HG03039 (cell line): Measurements from ENCODE around the gene ASPN.

Experiments
- ATAC-seq: cut with Tn5 transposase; IDR thresholded peaks from one replicate; pipeline ENCODE4 v1.9.1; 2021; ENCODE audit warnings: mild to moderate bottlenecking, moderate library complexity; ENCODE audit not compliant: unreplicated experiment

The ASPN gene

GRCh38 chr9:92482329-92482728, at the start of gene ASPN:
ASPN (minus strand) TSS chr9:92482506.
- ATAC-seq = no peak

DNA sequence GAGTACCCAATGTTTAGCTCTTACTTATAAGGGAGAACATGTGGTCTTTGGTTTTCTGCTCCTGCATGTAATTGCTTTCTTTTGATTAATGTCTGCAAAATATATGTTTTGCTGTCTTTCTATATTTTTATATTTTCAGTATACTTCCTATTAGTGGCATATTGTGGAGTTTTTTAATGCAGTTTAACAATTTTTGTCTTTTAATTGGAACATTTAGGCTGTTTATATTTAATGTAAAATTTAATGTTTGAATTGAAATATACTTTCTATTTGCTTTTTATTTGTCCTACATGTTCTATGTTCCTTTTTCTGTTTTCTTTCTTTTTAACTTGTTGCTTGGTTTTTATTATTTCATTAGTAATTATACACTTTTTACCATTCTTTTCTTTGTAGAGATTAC, 48.6 kb upstream of the ASPN start:
- ATAC-seq = no peak

DNA sequence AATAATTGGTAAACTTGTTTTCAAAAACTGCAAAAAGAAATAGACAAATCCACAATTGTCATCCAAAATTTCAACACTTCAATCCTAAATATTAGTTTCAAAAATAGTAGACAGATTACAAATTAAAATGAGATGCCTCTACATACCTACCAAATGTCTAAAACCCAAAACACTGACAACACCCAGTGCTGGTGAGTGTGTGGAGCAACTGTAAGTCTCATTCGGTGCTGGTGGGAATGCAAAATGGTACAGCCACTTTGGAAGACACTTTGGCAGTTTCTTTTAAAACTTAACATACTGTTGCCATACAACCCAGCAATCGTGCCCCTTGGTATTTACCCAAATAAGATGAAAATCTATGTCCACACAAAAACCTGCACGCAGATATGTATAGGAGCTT, 46.8 kb upstream of the ASPN start:
- no peak for ATAC-seq

DNA sequence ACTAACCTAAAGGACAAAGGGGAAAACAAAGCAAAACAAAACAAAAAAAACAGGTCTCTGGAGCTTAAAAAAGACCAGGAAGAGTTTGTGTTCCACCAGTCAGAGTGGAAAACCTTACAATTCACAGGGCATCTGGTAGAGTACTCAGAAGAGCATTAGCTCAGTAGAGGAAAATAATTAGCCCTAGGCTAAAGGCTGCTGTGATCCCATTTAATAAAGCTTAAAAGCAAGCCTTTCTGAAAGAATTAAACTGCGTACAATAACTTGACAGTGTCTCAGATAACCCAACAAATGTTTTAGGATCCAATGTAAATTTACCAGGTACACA, 46.2 kb upstream of the ASPN start:
- ATAC-seq = no peak

- ATAC-seq = no peak
Measured at GRCh38 chr9:92527832-92528521, 45.7 kb upstream of the ASPN start.

DNA sequence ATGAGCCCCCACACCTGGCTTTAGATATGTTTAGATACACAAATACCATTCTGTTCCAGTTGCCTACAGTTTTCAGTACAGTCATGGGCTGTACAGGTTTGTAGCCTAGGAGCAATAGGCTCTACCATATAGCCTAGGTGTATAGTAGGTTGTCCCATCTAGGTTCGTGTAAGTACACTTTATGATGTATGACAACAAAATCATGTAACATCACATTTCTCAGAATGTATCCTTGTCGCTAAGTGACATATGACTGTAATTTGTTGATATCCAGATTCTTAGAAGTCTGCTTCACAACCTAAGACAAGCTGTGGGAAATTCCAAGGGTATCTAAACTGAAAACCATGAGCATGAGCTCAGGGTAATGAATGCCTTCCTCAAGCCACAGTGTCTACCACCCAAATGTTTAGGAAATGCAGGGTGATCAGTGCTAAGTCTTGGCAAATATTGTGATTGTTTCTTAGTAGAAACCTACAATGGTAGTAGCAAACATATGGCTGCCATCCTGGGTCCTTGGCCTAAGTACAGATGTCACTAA, 45.1 kb upstream of the ASPN start:
- ATAC-seq = no peak

- ATAC-seq = no peak
Measured at GRCh38 chr9:92525306-92525705, 43.0 kb upstream of the ASPN start.

DNA sequence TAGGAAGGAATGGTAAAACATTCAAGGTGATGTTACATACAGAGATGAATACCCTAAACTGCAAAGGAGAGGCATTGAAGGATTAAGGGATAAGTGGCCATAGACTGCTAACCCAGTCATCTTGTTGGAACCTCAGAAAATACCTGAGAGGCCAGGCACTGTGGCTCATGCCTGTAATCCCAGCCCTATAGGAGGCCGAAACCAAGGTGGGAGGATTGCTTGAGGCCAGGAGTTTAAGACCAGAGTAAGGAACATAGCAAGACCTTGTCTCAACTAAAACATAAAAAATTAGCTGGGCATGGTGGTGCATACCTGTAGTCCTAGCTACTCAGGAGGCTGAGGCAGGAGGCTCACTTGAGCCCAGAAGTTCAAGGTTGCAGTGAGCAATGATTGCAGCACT, 42.6 kb upstream of the ASPN start:
- ATAC-seq = no peak

DNA sequence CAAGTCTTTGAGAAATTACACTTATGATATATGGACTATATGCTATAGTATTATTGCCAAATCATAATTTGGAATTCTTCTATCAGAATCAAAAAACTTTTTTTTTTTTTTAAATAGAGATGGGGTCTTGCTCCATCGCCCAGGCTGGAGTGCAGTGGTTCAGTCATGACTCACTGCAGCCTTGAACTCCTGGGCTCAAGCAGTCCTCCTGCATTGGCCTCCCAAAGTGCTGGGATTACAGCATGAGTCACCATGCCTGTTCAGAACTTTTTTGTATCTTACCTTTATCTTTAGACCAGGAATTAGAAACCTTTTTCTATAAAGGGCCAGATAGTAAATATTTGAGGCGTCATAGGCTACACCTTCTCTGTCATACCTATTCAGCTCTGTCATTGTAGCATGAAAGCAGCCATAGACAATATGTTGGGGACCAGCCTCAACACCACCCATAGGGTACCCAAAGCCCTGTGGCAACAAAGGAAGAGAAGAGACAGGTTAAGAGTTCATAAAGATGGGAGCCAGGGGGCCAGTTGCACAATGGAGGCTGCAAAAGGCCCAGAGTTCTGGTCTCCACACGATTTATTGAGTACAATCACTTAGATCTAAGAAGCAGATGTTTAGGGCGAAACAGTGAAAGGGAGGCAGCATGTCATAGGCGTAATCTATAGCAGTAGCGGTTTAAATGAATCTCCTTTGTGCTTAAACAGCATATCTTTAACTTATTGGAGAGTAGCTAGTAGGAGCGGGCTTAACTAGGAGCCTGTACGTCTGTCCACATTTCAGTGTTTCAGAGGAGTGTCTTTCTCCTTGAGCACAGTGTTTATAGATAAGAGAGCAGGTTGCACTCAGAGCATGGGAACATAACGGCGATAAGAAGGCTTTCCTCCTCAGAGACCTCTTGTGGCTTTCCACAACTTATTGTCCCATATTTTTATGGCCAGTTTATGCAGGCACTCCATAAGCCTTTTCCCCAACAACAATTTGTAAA, 41.0 kb upstream of the ASPN start:
- ATAC-seq = no peak

GRCh38 chr9:92520837-92521236, 38.5 kb upstream of the ASPN start:
- ATAC-seq = no peak

GRCh38 chr9:92518199-92518598, 35.9 kb upstream of the ASPN start:
- ATAC-seq = no peak

GRCh38 chr9:92517046-92517445, 34.7 kb upstream of the ASPN start:
- ATAC-seq = no peak

DNA sequence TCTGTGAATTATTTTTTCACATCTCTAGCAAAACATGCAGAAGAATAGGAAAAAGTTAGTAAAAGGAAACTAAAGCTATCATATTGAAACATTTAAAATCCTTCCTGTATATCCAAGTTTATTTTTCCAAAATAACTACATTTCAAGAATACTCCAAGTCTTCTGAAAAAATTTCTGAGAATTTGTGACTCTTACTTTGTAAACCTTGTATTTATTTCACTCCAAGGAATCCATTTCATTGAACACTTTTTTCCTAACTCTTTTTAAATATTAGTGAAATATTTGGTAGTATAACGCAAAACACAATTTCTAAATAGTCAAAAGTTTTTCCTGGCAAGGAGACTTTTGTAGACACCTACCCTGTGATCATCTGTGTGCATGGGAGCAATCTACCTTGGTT, 34.2 kb upstream of the ASPN start:
- no peak for ATAC-seq

DNA sequence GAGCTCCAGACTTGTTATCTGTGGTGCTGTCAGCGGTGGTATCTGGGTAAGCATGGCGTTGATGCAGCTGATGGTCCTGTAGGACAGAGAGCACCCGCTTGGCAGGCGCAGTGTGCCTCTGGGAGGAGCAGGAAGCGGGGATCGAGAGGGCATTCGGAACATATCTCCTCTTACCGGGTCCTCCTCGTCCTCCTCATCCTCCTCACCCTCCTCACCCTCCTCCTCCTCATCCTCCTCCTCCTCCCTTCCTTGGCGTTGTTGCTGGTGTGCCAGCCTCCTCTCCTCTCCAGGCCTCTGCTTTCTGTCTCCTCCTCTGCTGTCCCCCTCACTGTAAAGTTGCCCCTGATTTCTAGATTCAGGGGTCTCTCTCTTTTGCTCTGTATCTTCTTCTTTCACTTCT, 32.3 kb upstream of the ASPN start:
- no peak for ATAC-seq

- no peak for ATAC-seq
Measured at GRCh38 chr9:92513349-92513748, 31.0 kb upstream of the ASPN start.

DNA sequence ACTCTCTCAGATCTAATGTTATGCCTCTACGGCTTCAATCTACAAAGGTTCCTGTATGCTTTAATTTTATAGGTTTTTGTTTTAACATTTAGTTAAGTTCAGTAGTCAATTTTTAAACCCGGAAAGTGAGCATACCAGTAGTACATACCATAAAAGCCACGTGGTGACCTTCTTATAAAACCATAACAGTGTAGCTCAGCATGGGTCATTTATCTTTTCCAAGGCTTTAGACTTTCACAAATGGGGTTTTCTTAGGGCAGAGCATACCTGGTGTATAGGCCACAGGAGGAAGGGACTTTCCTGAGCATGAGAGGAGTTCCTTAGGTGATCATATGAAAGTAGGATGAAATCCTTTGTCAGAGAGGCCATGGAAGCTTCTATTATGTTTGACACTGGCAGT, 30.3 kb upstream of the ASPN start:
- ATAC-seq = no peak

DNA sequence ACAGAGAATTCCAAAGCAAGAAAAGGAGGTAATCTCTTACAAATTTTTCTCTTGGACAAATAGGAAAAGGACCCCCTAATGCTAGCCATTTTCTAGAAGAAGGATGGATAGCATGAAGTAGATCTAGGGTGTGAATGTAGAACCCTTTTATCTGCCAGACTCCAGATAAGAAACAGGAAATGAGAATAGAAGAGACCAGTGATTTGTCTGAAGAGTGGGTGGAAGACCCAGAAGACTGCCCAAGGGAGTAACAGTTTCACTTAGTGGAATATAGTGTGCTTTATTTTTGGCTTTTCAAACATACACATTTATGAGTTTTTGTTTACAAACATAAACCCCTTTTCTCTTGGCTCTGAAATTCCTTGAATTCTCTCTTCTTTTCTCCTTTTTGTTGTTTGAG, 28.4 kb upstream of the ASPN start:
- ATAC-seq = no peak

- no peak for ATAC-seq
Measured at GRCh38 chr9:92509050-92509449, 26.7 kb upstream of the ASPN start.

DNA sequence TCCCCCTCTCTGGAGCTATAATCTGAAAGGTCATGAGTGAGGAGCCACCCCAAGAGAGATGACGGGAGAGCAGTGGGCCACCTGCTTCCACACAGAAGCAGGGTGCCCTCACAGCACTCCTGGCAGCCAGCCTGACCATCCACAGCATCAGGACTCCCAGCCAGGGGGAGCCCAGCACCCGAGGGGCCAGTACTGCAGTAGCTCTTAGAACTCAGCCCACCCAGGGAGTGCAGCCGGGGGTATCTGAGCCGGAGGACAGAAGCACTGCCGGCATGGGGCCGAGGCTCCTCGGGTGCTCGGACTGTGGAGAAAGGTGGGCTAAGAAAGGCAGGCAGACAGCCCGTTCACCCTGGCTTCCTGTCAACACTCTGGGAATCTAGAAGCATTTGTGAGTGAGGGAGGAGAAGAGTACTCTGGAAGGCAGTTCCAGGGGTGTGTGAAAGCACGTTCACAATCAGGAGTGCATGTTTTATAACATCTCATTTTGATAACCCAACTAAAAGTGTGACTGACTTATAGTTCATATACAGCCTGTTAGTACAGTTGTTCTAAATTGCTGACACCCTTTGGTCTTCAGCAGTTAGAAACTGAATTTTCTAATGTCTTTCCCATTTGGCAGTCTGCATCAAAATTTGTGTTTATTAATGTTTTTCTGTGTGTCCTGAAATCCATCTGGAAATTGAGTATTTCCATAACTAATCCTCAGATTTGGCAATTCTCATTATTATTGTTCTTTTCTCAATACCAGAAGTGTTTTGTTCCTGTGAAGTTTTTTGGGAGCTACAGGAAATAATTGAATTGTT, 25.9 kb upstream of the ASPN start:
- no peak for ATAC-seq

GRCh38 chr9:92507496-92507895, 25.2 kb upstream of the ASPN start:
- no peak for ATAC-seq

- no peak for ATAC-seq
Measured at GRCh38 chr9:92507005-92507404, 24.7 kb upstream of the ASPN start.
